Right lobe of liver (tissue), 4 donors: ENCODE data around the gene CGRRF1.

ENCODE experiments used
- CTCF ChIP-seq, 4 donors: fragments of 200-600 bp in 3 of 4; fragments of 450-650 bp in 1 of 4; IDR thresholded peaks; one replicate each; pipeline versions ENCODE4 v1.5.1 to v1.8.0; 2016 to 2022; ENCODE audit warnings: antibody characterized with exemption in 4 of 4, mild to moderate bottlenecking in 2 of 4
- POLR2A ChIP-seq: fragments of 450-650 bp; IDR thresholded peaks from one replicate; pipeline ENCODE4 v1.6.1; 2017; ENCODE audit warnings: antibody characterized with exemption, mild to moderate bottlenecking
- donor health status: DM: no; HTN: no; CAD: no.
- donor health status: DM: no; HTN: no; CAD: no.
- donor health status: DM: no; HTN: yes; CAD: no.

- no peak for TF ChIP-seq CTCF (IDR thresholded peaks at IDR 0.05)
- TF ChIP-seq POLR2A, result no peak
These were observed 7.1 kb upstream of the CGRRF1 start for GRCh38 chr14:54502602-54503001.
